GM12878 (cell line): Measurements from ENCODE around the gene ZDHHC11.

ENCODE experiments used
- CTCF ChIP-seq, 3 experiments: IDR thresholded peaks in 2 of 3; conservative IDR thresholded peaks in 1 of 3; 2 replicates each; pipeline ENCODE4 v1.5.1; 2011; ENCODE audit warnings: low read depth in 3 of 3, low read length in 3 of 3, mild to moderate bottlenecking in 3 of 3, control low read depth in 2 of 3, moderate library complexity in 2 of 3, inconsistent platforms in 1 of 3, mixed read lengths in 1 of 3; ENCODE audit not compliant: control insufficient read depth in 2 of 3, insufficient read depth in 1 of 3; ENCODE audit errors: extremely low read depth in 1 of 3
- GABPA ChIP-seq: IDR thresholded peaks from 2 replicates; pipeline ENCODE4 v1.6.1; 2014; ENCODE audit warnings: antibody characterized with exemption, low read depth, mild to moderate bottlenecking, inconsistent platforms
- KDM1A ChIP-seq: fragments of 200-600 bp; sonication (generic); IDR thresholded peaks from 2 replicates; pipeline ENCODE4 v1.6.1; 2016; ENCODE audit warnings: borderline replicate concordance
- NFIC ChIP-seq: IDR thresholded peaks from 2 replicates; pipeline ENCODE4 v1.6.1; 2012; ENCODE audit warnings: low read depth, mild to moderate bottlenecking, inconsistent platforms, low read length, moderate library complexity
- POLR2A ChIP-seq: IDR thresholded peaks from 2 replicates; pipeline ENCODE4 v1.6.1; 2011; ENCODE audit warnings: low read depth, mild to moderate bottlenecking, low read length
- RAD21 ChIP-seq: IDR thresholded peaks from 2 replicates; pipeline ENCODE4 v1.6.1; 2011; ENCODE audit warnings: mild to moderate bottlenecking, low read depth, low read length, moderate library complexity; ENCODE audit not compliant: insufficient read depth

GRCh38 chr5:761059-761771 lies 89.6 kb downstream of the ZDHHC11 start:
- TF ChIP-seq KDM1A (no peak), POLR2A (no peak), RAD21 (no peak), NFIC (no peak), GABPA (no peak), CTCF (IDR thresholded peaks at IDR 0.05 in 2 of 3, conservative IDR thresholded peaks at IDR 0.05 in 1 of 3; ENCODE audit: control insufficient read depth in 2 of 3, extremely low read depth in 1 of 3, insufficient read depth in 1 of 3, low read depth in 3 of 3, low read length in 3 of 3) (no peak)
